WTC11 (cell line): ENCODE results near the gene NFRKB. TPM values are rescaled to one million over a fixed set of nuclear protein-coding genes. Genes with fewer than 3 reads are reported as not detected.
A peak's percentile ranks its signal among the peaks of the same experiment; 100 is the strongest.

Source experiments
- ATAC-seq: fragments of 200-7000 bp; cut with Tn5 transposase; 2 replicates; pipeline ENCODE4 v1.10.0; 2021; ENCODE audit warnings: mild to moderate bottlenecking, moderate library complexity
- CTCF ChIA-PET: fragments of 300-600 bp; sonication (Branson Sonifier 250); formaldehyde crosslinking; loops from one replicate; lab custom pipeline; 2021; ENCODE audit warnings: antibody characterized with exemption; lab: Charles Lee
- POLR2A ChIA-PET: fragments of 350-600 bp; sonication (Branson Sonifier 250); formaldehyde crosslinking; loops from one replicate; lab custom pipeline; 2021; ENCODE audit warnings: antibody characterized with exemption; lab: Charles Lee
- DNase-seq: peaks from one replicate; pipeline ENCODE4 v3.0.0; 2021; ENCODE audit warnings: low spot score
- H3K27ac Mint-ChIP-seq: 2 replicates; pipeline ENCODE4 v1.8.0; 2021; ENCODE audit warnings: mixed read lengths
- H3K27me3 Mint-ChIP-seq: 2 replicates; pipeline ENCODE4 v1.8.0; 2021; ENCODE audit warnings: low read depth, mild to moderate bottlenecking, moderate library complexity, mixed read lengths
- H3K36me3 Mint-ChIP-seq: 2 replicates; pipeline ENCODE4 v1.8.0; 2021; ENCODE audit warnings: mixed read lengths
- H3K4me1 Mint-ChIP-seq: 2 replicates; pipeline ENCODE4 v1.8.0; 2022; ENCODE audit warnings: mixed read lengths
- H3K4me3 Mint-ChIP-seq: 2 replicates; pipeline ENCODE4 v1.8.0; 2021; ENCODE audit warnings: mild to moderate bottlenecking, moderate library complexity, mixed read lengths
- H3K9me3 Mint-ChIP-seq: 2 replicates; pipeline ENCODE4 v1.8.0; 2021; ENCODE audit warnings: mixed read lengths
- CREM ChIP-seq: sonication (generic); formaldehyde crosslinking; IDR thresholded peaks from 2 replicates; pipeline ENCODE4 v1.8.1; 2022; ENCODE audit warnings: mild to moderate bottlenecking, missing genetic modification reagents, moderate library complexity
- CTCF ChIP-seq: fragments of 200-600 bp; IDR thresholded peaks from 2 replicates; pipeline ENCODE4 v1.8.0; 2022; ENCODE audit warnings: antibody characterized with exemption
- E2F1 ChIP-seq: sonication (generic); formaldehyde crosslinking; IDR thresholded peaks from 2 replicates; pipeline ENCODE4 v1.8.0; 2022; ENCODE audit warnings: mild to moderate bottlenecking, missing genetic modification reagents
- E2F4 ChIP-seq: sonication (generic); formaldehyde crosslinking; IDR thresholded peaks from 2 replicates; pipeline ENCODE4 v1.8.1; 2022; ENCODE audit warnings: low read depth, mild to moderate bottlenecking, moderate library complexity, missing genetic modification reagents, borderline replicate concordance
- ERG ChIP-seq: fragments of 250-450 bp; sonication (Bioruptor Pico); IDR thresholded peaks from 2 replicates; pipeline ENCODE4 v1.8.0; 2021; ENCODE audit warnings: mild to moderate bottlenecking
- ESRRA ChIP-seq: sonication (generic); formaldehyde crosslinking; IDR thresholded peaks from 2 replicates; pipeline ENCODE4 v1.8.1; 2022; ENCODE audit warnings: mild to moderate bottlenecking, missing genetic modification reagents, borderline replicate concordance
- FOXP4 ChIP-seq: sonication (generic); formaldehyde crosslinking; IDR thresholded peaks from 2 replicates; pipeline ENCODE4 v1.8.0; 2022; ENCODE audit warnings: mild to moderate bottlenecking, missing genetic modification reagents
- GABPB1 ChIP-seq: sonication (generic); formaldehyde crosslinking; IDR thresholded peaks from 2 replicates; pipeline ENCODE4 v1.8.1; 2023; ENCODE audit warnings: mild to moderate bottlenecking, missing genetic modification reagents
- IRF2 ChIP-seq: sonication (generic); formaldehyde crosslinking; IDR thresholded peaks from 2 replicates; pipeline ENCODE4 v1.8.0; 2022; ENCODE audit warnings: low read depth, missing genetic modification reagents, borderline replicate concordance
- MAX ChIP-seq: sonication (generic); formaldehyde crosslinking; IDR thresholded peaks from 2 replicates; pipeline ENCODE4 v1.8.0; 2022; ENCODE audit warnings: mild to moderate bottlenecking, missing genetic modification reagents
- MLX ChIP-seq: sonication (generic); formaldehyde crosslinking; IDR thresholded peaks from 2 replicates; pipeline ENCODE4 v1.8.1; 2023; ENCODE audit warnings: mild to moderate bottlenecking, missing genetic modification reagents, moderate library complexity
- NFYB ChIP-seq: sonication (generic); formaldehyde crosslinking; conservative IDR thresholded peaks from 2 replicates; pipeline ENCODE4 v1.8.0; 2022; ENCODE audit warnings: low read depth, missing genetic modification reagents
- NR2C2 ChIP-seq: sonication (generic); formaldehyde crosslinking; IDR thresholded peaks from 2 replicates; pipeline ENCODE4 v1.8.0; 2022; ENCODE audit warnings: mild to moderate bottlenecking, missing genetic modification reagents
- PREB ChIP-seq: sonication (generic); formaldehyde crosslinking; IDR thresholded peaks from 2 replicates; pipeline ENCODE4 v1.8.1; 2022; ENCODE audit warnings: mild to moderate bottlenecking, missing genetic modification reagents, moderate library complexity, borderline replicate concordance
- SP1 ChIP-seq: sonication (generic); formaldehyde crosslinking; conservative IDR thresholded peaks from 2 replicates; pipeline ENCODE4 v1.8.1; 2022; ENCODE audit warnings: missing genetic modification reagents
- TEAD1 ChIP-seq: sonication (generic); formaldehyde crosslinking; IDR thresholded peaks from 2 replicates; pipeline ENCODE4 v1.8.0; 2022; ENCODE audit warnings: mild to moderate bottlenecking, missing genetic modification reagents
- ZNF232 ChIP-seq: sonication (generic); formaldehyde crosslinking; IDR thresholded peaks from 2 replicates; pipeline ENCODE4 v1.8.0; 2022; ENCODE audit warnings: mild to moderate bottlenecking, missing genetic modification reagents
- ZNF263 ChIP-seq: sonication (generic); formaldehyde crosslinking; IDR thresholded peaks from 2 replicates; pipeline ENCODE4 v1.8.1; 2022; ENCODE audit warnings: low read depth, mild to moderate bottlenecking, moderate library complexity, missing genetic modification reagents
- ZSCAN18 ChIP-seq: fragments of 250-450 bp; sonication (Bioruptor Pico); IDR thresholded peaks from 2 replicates; pipeline ENCODE4 v2.1.2; 2022; ENCODE audit warnings: mild to moderate bottlenecking, moderate library complexity
- total RNA-seq: library from RNA; stranded (reverse); gene quantifications from 3 replicates; pipeline ENCODE4 v1.2.3, GENCODE V29; 2021

Gene NFRKB
- total RNA-seq, 1 experiment from 2014 or later, result 30.7 TPM

GRCh38 chr11:129935723-129936122 is 40.3 kb upstream of the NFRKB start:
- ATAC-seq (peak; percentile 93), DNase-seq (no peak)
- Mint-ChIP-seq H3K27me3 (no peaks in the 10 kb centered on the region), H3K4me3 (no peak overlapping the region), H3K36me3 (peaks cover 27% of the 10 kb centered on the region), H3K27ac (peak overlapping the region; percentile 92), H3K9me3 (no peaks in the 10 kb centered on the region), H3K4me1 (peaks cover 55% of the 10 kb centered on the region)
- ChIA-PET POLR2A (no interaction called here), CTCF (interaction anchor here (0.6 to 1.7 kb wide), 6 partner anchors 10 to 374 kb away, joined by 3 to 6 read pairs (median 5); no protein-coding TSS in a partner anchor)
- TF ChIP-seq FOXP4 (CRISPR knock-in tag) (no peak), GABPB1 (no peak), MAX (no peak), NR2C2 (CRISPR knock-in tag) (no peak), TEAD1 (peak; percentile 55; the same call in 1 of the 2 replicates)

- no peaks in the 10 kb centered on the region for H3K9me3 Mint-ChIP-seq
- H3K27me3 Mint-ChIP-seq, result no peaks in the 10 kb centered on the region
- ChIA-PET POLR2A (no interaction called here), CTCF (no interaction called here)
- H3K4me3 Mint-ChIP-seq, result no peak overlapping the region
- 0 out of 2 replicates have a peak overlapping the region, but pooled peaks have one; percentile 3 for H3K27ac Mint-ChIP-seq
- ATAC-seq (no peak), DNase-seq (no peak)
- H3K36me3 Mint-ChIP-seq, result peaks cover 39% of the 10 kb centered on the region
- no peak for TF ChIP-seq CREM (CRISPR knock-in tag)
- TF ChIP-seq ZNF232 (CRISPR knock-in tag), result no peak
- TF ChIP-seq CTCF, result no peak
- no peak for TF ChIP-seq E2F4
- TF ChIP-seq ZSCAN18 (CRISPR knock-in tag), result no peak
- no peak for TF ChIP-seq ERG (CRISPR knock-in tag)
- no peak for TF ChIP-seq ZNF263
- TF ChIP-seq MLX (CRISPR knock-in tag), result no peak
- no peak for TF ChIP-seq IRF2
- peaks cover 48% of the 10 kb centered on the region for H3K4me1 Mint-ChIP-seq
Measured at GRCh38 chr11:129933891-129934290, 38.5 kb upstream of the NFRKB start.

- Mint-ChIP-seq H3K4me1 (peaks cover 41% of the 10 kb centered on the region), H3K36me3 (peaks cover 41% of the 10 kb centered on the region), H3K27ac (no peak overlapping the region), H3K27me3 (no peaks in the 10 kb centered on the region), H3K9me3 (no peaks in the 10 kb centered on the region), H3K4me3 (no peak overlapping the region)
- ChIA-PET POLR2A (no interaction called here), CTCF (no interaction called here)
- DNase-seq, result no peak
- ATAC-seq, result no peak
- no peak for TF ChIP-seq MLX (CRISPR knock-in tag)
- no peak for TF ChIP-seq SP1 (CRISPR knock-in tag)
- no peak for TF ChIP-seq E2F1
- TF ChIP-seq PREB (CRISPR knock-in tag), result no peak
- TF ChIP-seq ESRRA (CRISPR knock-in tag), result no peak
- TF ChIP-seq NFYB (CRISPR knock-in tag), result no peak
- TF ChIP-seq CREM (CRISPR knock-in tag), result no peak
- TF ChIP-seq ZNF263, result no peak
Measured at GRCh38 chr11:129933262-129933661, 37.9 kb upstream of the NFRKB start.
